GM18873 (cell line): ENCODE data around the gene C11orf91.
"Not testable (repeated sequence)": the region's sequence is repeated elsewhere in the genome, so short reads cannot be mapped to it uniquely, and the experiment has no call there.

Source experiments
- ATAC-seq: cut with Tn5 transposase; IDR thresholded peaks from one replicate; pipeline ENCODE4 v1.9.1; 2021; ENCODE audit warnings: mild to moderate bottlenecking, moderate library complexity, moderate number of reproducible peaks; ENCODE audit not compliant: unreplicated experiment, low FRiP score

The C11orf91 gene

GRCh38 chr11:33698921-33699320 lies 1.7 kb downstream of the C11orf91 start:
- no peak for ATAC-seq

GRCh38 chr11:33697997-33698396 lies 2.6 kb downstream of the C11orf91 start:
- no peak for ATAC-seq

- ATAC-seq = no peak
Observed at GRCh38 chr11:33696931-33697638, 3.5 kb downstream of the C11orf91 start.

GRCh38 chr11:33696411-33696810 lies 4.2 kb downstream of the C11orf91 start:
- ATAC-seq = no peak

GRCh38 chr11:33695051-33695566 lies 5.5 kb downstream of the C11orf91 start:
- ATAC-seq = no peak

GRCh38 chr11:33694346-33695050 lies 6.1 kb downstream of the C11orf91 start:
- ATAC-seq = no peak

GRCh38 chr11:33692541-33692940 lies 8.1 kb downstream of the C11orf91 start:
- ATAC-seq = no peak

GRCh38 chr11:33692013-33692504 lies 8.6 kb downstream of the C11orf91 start:
- ATAC-seq = no peak

GRCh38 chr11:33691066-33691864 lies 9.4 kb downstream of the C11orf91 start:
- no peak for ATAC-seq

GRCh38 chr11:33690290-33691065 lies 10.1 kb downstream of the C11orf91 start:
- ATAC-seq = no peak

- ATAC-seq = no peak
Observed at GRCh38 chr11:33689501-33689900, 11.1 kb downstream of the C11orf91 start.

- ATAC-seq = no peak
Observed at GRCh38 chr11:33689085-33689484, 11.5 kb downstream of the C11orf91 start.

GRCh38 chr11:33687733-33688479 lies 12.7 kb downstream of the C11orf91 start:
- ATAC-seq = no peak

- ATAC-seq = no peak
Observed at GRCh38 chr11:33685082-33685481, 15.5 kb downstream of the C11orf91 start.

GRCh38 chr11:33684003-33684706 lies 16.5 kb downstream of the C11orf91 start:
- ATAC-seq = no peak

GRCh38 chr11:33682446-33682845 lies 18.2 kb downstream of the C11orf91 start:
- ATAC-seq = no peak

- ATAC-seq = no peak
Observed at GRCh38 chr11:33682019-33682418, 18.6 kb downstream of the C11orf91 start.

GRCh38 chr11:33678616-33679015 lies 22.0 kb downstream of the C11orf91 start:
- ATAC-seq = not testable (repeated sequence)
